HG03469 (cell line): ENCODE data around the gene TOB2.

Experiments
- ATAC-seq: cut with Tn5 transposase; IDR thresholded peaks from one replicate; pipeline ENCODE4 v1.9.1; 2021; ENCODE audit warnings: mild to moderate bottlenecking, moderate library complexity, moderate number of reproducible peaks; ENCODE audit not compliant: unreplicated experiment

Gene TOB2

GRCh38 chr22:41446639-41447434 lies at the start of gene TOB2:
TOB2 (minus strand) TSS chr22:41446801; CDS start chr22:41437345, 9,456 bp downstream.
- ATAC-seq: peak; percentile 31

- ATAC-seq: no peak
These were observed 44.9 kb upstream of the TOB2 start for GRCh38 chr22:41491374-41492100.

- ATAC-seq: no peak
These were observed 42.2 kb upstream of the TOB2 start for GRCh38 chr22:41488596-41489385.

GRCh38 chr22:41488076-41488475 lies 41.5 kb upstream of the TOB2 start:
- no peak for ATAC-seq

- ATAC-seq: no peak
These were observed 40.7 kb upstream of the TOB2 start for GRCh38 chr22:41487037-41487935.

- no peak for ATAC-seq
These were observed 38.4 kb upstream of the TOB2 start for GRCh38 chr22:41485033-41485432.

GRCh38 chr22:41482319-41482935 lies 35.8 kb upstream of the TOB2 start:
- ATAC-seq: no peak

- ATAC-seq: no peak
These were observed 35.3 kb upstream of the TOB2 start for GRCh38 chr22:41481925-41482318.

GRCh38 chr22:41481131-41481830 lies 34.7 kb upstream of the TOB2 start:
- ATAC-seq: no peak

GRCh38 chr22:41480397-41480735 lies 33.8 kb upstream of the TOB2 start:
- no peak for ATAC-seq

- no peak for ATAC-seq
These were observed 33.2 kb upstream of the TOB2 start for GRCh38 chr22:41479671-41480396.

- no peak for ATAC-seq
These were observed 32.4 kb upstream of the TOB2 start for GRCh38 chr22:41478891-41479521.

- no peak for ATAC-seq
These were observed 31.9 kb upstream of the TOB2 start for GRCh38 chr22:41478473-41478872.

GRCh38 chr22:41474872-41475451 lies 28.4 kb upstream of the TOB2 start:
- no peak for ATAC-seq

- ATAC-seq: no peak
These were observed 25.0 kb upstream of the TOB2 start for GRCh38 chr22:41471568-41471967.

GRCh38 chr22:41470886-41471285 lies 24.3 kb upstream of the TOB2 start:
- no peak for ATAC-seq

- ATAC-seq: peak; percentile 4
These were observed 22.7 kb upstream of the TOB2 start for GRCh38 chr22:41469218-41469851.
